Measurements from ENCODE around the gene ZEB2. TPM values are rescaled to one million over a fixed set of nuclear protein-coding genes. Genes with fewer than 3 reads are reported as not detected.

ZEB2 gene
- total and polyA plus RNA-seq, 4 donors, result 7.6 to 39.6 (median 22.2) TPM

- WGBS, result 92% methylated on average over 3 of the region's 3 CpGs
- no peak for DNase-seq (ENCODE audit: low spot score)
- H3K36me3 ChIP-seq (ENCODE audit: control insufficient read depth in 4 of 4, insufficient read depth in 3 of 4, low read depth in 1 of 4, low read length in 3 of 4), result peaks cover 0 to 6% (median 0%) of the 10 kb centered on the region in 4 donors
Observed at GRCh38 chr2:144419218-144419617, 100.7 kb downstream of the ZEB2 start.

GRCh38 chr2:144415386-144415785 lies 104.5 kb downstream of the ZEB2 start:
- H3K36me3 ChIP-seq (ENCODE audit: control insufficient read depth in 4 of 4, insufficient read depth in 3 of 4, low read depth in 1 of 4, low read length in 3 of 4), result peaks cover 0 to 3% (median 0%) of the 10 kb centered on the region in 4 donors
- WGBS, result 75% methylated on average over 4 of the region's 4 CpGs
- no peaks in the 10 kb centered on the region for H3K27me3 ChIP-seq (ENCODE audit: control insufficient read depth in 4 of 4, insufficient read depth in 4 of 4, low read length in 3 of 4)
- DNase-seq (ENCODE audit: low spot score), result no peak
- no peak overlapping the region for H3K27ac ChIP-seq (ENCODE audit: low read depth in 1 of 2, low read length in 2 of 2)
- peaks cover 0 to 4% (median 2%) of the 10 kb centered on the region in 4 donors for H3K4me1 ChIP-seq (ENCODE audit: control insufficient read depth in 4 of 4, insufficient read depth in 4 of 4, low read length in 3 of 4)
- no peak overlapping the region for H3K4me3 ChIP-seq (ENCODE audit: low read depth in 1 of 3, low read length in 3 of 3)
- H3K9ac ChIP-seq (ENCODE audit: low read depth in 1 of 2, low read length in 2 of 2), result no peak overlapping the region
- H3K9me3 ChIP-seq (ENCODE audit: control insufficient read depth in 4 of 4, low read length in 3 of 4), result no peaks in the 10 kb centered on the region
- no peak for TF ChIP-seq HNF4A (conservative IDR thresholded peaks at IDR 0.05)
- no peak for TF ChIP-seq FOXA2 (IDR thresholded peaks at IDR 0.05)
- no peak for TF ChIP-seq TAF1 (conservative IDR thresholded peaks at IDR 0.05)
- TF ChIP-seq ZBTB33 (IDR thresholded peaks at IDR 0.05), result no peak
- no peak for TF ChIP-seq EGR1 (IDR thresholded peaks at IDR 0.05; ENCODE audit: low read depth in 2 of 2)
- no peak for TF ChIP-seq FOXA1 (IDR thresholded peaks at IDR 0.05)

More at GRCh38 chr2:144419218-144419617, 100.7 kb downstream of the ZEB2 start:
- no peak overlapping the region for H3K27ac ChIP-seq (ENCODE audit: low read depth in 1 of 2, low read length in 2 of 2)
- no peaks in the 10 kb centered on the region for H3K9me3 ChIP-seq (ENCODE audit: control insufficient read depth in 4 of 4, low read length in 3 of 4)
- H3K4me3 ChIP-seq (ENCODE audit: low read depth in 1 of 3, low read length in 3 of 3), result no peak overlapping the region
- no peak overlapping the region for H3K9ac ChIP-seq (ENCODE audit: low read depth in 1 of 2, low read length in 2 of 2)
- H3K27me3 ChIP-seq (ENCODE audit: control insufficient read depth in 4 of 4, insufficient read depth in 4 of 4, low read length in 3 of 4), result no peaks in the 10 kb centered on the region
- no peak for TF ChIP-seq RAD21 (IDR thresholded peaks at IDR 0.05)
- TF ChIP-seq ATF3 (IDR thresholded peaks at IDR 0.05), result no peak
- TF ChIP-seq GABPA (IDR thresholded peaks at IDR 0.05 in 1 of 2, conservative IDR thresholded peaks at IDR 0.05 in 1 of 2), result no peak
- TF ChIP-seq REST (IDR thresholded peaks at IDR 0.05), result no peak
- no peak for TF ChIP-seq MAX (IDR thresholded peaks at IDR 0.05)
- H3K4me1 ChIP-seq (ENCODE audit: control insufficient read depth in 4 of 4, insufficient read depth in 4 of 4, low read length in 3 of 4), result peaks cover 0 to under 1% (median 0%) of the 10 kb centered on the region in 4 donors

- peak overlapping the region; percentile 51 to 56 for H3K27ac ChIP-seq (ENCODE audit: low read depth in 1 of 2, low read length in 2 of 2)
- H3K4me3 ChIP-seq (ENCODE audit: low read depth in 1 of 3, low read length in 3 of 3), result no peak overlapping the region
- H3K9me3 ChIP-seq (ENCODE audit: control insufficient read depth in 4 of 4, low read length in 3 of 4), result no peaks in the 10 kb centered on the region
- WGBS, result 82% methylated on average over 5 of the region's 5 CpGs
- no peaks in the 10 kb centered on the region for H3K27me3 ChIP-seq (ENCODE audit: control insufficient read depth in 4 of 4, insufficient read depth in 4 of 4, low read length in 3 of 4)
- H3K4me1 ChIP-seq (ENCODE audit: control insufficient read depth in 4 of 4, insufficient read depth in 4 of 4, low read length in 3 of 4), result peaks cover 0 to 4% (median 2%) of the 10 kb centered on the region in 4 donors
- no peak for DNase-seq (ENCODE audit: low spot score)
- H3K9ac ChIP-seq (ENCODE audit: low read depth in 1 of 2, low read length in 2 of 2), result no peak overlapping the region
- peaks cover 0 to 3% (median 0%) of the 10 kb centered on the region in 4 donors for H3K36me3 ChIP-seq (ENCODE audit: control insufficient read depth in 4 of 4, insufficient read depth in 3 of 4, low read depth in 1 of 4, low read length in 3 of 4)
- TF ChIP-seq FOXA2 (IDR thresholded peaks at IDR 0.05) (no peak), RAD21 (IDR thresholded peaks at IDR 0.05) (no peak), MAX (IDR thresholded peaks at IDR 0.05) (no peak), GABPA (IDR thresholded peaks at IDR 0.05 in 1 of 2, conservative IDR thresholded peaks at IDR 0.05 in 1 of 2) (no peak), SP1 (IDR thresholded peaks at IDR 0.05) (no peak), REST (IDR thresholded peaks at IDR 0.05) (no peak), HNF4A (conservative IDR thresholded peaks at IDR 0.05) (no peak), TAF1 (conservative IDR thresholded peaks at IDR 0.05) (no peak), EGR1 (IDR thresholded peaks at IDR 0.05; ENCODE audit: low read depth in 2 of 2) (no peak), RXRA (IDR thresholded peaks at IDR 0.05) (no peak)
Observed at GRCh38 chr2:144414324-144414845, 105.5 kb downstream of the ZEB2 start.
